Liver (tissue), 3 donors: ENCODE measurements around the gene PARL.

Experiments used
- ATF3 ChIP-seq: IDR thresholded peaks from 2 replicates; pipeline ENCODE4 v1.6.1; 2016; ENCODE audit warnings: antibody characterized with exemption
- CTCF ChIP-seq: fragments of 150-350 bp; IDR thresholded peaks from 2 replicates; pipeline ENCODE4 v1.5.1; 2017; ENCODE audit warnings: improper control_type of control experiment, low read depth, low read length; ENCODE audit not compliant: missing input control
- FOXA1 ChIP-seq: IDR thresholded peaks from 2 replicates; pipeline ENCODE4 v1.6.1; 2016; ENCODE audit warnings: antibody characterized with exemption
- GABPA ChIP-seq, 2 donors: IDR thresholded peaks in 1 of 2; conservative IDR thresholded peaks in 1 of 2; 2 replicates each; pipeline ENCODE4 v1.6.1; 2016; ENCODE audit warnings: antibody characterized with exemption in 2 of 2, mild to moderate bottlenecking in 1 of 2, moderate library complexity in 1 of 2
- HNF4A ChIP-seq, 2 donors: conservative IDR thresholded peaks; 2 replicates each; pipeline ENCODE4 v1.6.1; 2016; ENCODE audit warnings: antibody characterized with exemption in 2 of 2, mild to moderate bottlenecking in 2 of 2
- JUND ChIP-seq, 2 donors: IDR thresholded peaks; 2 replicates each; pipeline ENCODE4 v1.6.1; 2016; ENCODE audit warnings: antibody characterized with exemption in 2 of 2
- MAX ChIP-seq: IDR thresholded peaks from 2 replicates; pipeline ENCODE4 v1.6.1; 2016; ENCODE audit warnings: antibody characterized with exemption
- SP1 ChIP-seq: IDR thresholded peaks from 2 replicates; pipeline ENCODE4 v1.6.1; 2018; ENCODE audit warnings: antibody characterized with exemption, mild to moderate bottlenecking
- TAF1 ChIP-seq: conservative IDR thresholded peaks from 2 replicates; pipeline ENCODE4 v1.6.1; 2016; ENCODE audit warnings: antibody characterized with exemption, mild to moderate bottlenecking
- YY1 ChIP-seq: IDR thresholded peaks from 2 replicates; pipeline ENCODE4 v1.6.1; 2016; ENCODE audit warnings: antibody characterized with exemption, mild to moderate bottlenecking
- TF ChIP-seq, protein P1 (sequence below): IDR thresholded peaks from 2 replicates; pipeline ENCODE4 v1.6.1; 2016; ENCODE audit warnings: antibody characterized with exemption, mild to moderate bottlenecking
- donor health status: healthy.
- donor health status: healthy.

DNA sequence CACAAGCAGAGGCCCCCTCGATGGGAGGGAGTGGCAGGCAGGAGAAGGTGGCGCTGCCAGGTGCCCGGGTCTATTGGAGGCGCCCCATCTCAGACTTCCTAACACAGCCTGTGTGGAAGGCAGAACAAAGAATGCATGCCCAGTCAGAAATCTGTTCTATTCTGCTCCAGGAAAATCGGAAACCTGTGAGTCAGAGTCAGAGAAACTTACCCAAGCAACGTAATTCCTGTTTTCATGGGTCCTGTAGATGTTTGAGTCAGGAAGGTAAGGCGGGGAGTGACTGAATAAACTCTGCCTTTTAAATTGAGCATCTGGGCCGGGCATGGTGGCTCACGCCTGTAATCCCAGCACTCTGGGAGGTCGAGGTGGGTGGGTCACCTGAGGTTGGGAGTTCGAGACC is 73.0 kb downstream of the PARL start:
- TF ChIP-seq CTCF (no peak), ATF3 (no peak), GABPA (IDR thresholded peaks at IDR 0.05 in 1 of 2, conservative IDR thresholded peaks at IDR 0.05 in 1 of 2) (no peak), SP1 (no peak), YY1 (no peak), FOXA1 (no peak), TAF1 (no peak), JUND (IDR thresholded peaks at IDR 0.05) (no peak), MAX (no peak), HNF4A (conservative IDR thresholded peaks at IDR 0.05) (no peak)
- TF ChIP-seq, protein P1, sequence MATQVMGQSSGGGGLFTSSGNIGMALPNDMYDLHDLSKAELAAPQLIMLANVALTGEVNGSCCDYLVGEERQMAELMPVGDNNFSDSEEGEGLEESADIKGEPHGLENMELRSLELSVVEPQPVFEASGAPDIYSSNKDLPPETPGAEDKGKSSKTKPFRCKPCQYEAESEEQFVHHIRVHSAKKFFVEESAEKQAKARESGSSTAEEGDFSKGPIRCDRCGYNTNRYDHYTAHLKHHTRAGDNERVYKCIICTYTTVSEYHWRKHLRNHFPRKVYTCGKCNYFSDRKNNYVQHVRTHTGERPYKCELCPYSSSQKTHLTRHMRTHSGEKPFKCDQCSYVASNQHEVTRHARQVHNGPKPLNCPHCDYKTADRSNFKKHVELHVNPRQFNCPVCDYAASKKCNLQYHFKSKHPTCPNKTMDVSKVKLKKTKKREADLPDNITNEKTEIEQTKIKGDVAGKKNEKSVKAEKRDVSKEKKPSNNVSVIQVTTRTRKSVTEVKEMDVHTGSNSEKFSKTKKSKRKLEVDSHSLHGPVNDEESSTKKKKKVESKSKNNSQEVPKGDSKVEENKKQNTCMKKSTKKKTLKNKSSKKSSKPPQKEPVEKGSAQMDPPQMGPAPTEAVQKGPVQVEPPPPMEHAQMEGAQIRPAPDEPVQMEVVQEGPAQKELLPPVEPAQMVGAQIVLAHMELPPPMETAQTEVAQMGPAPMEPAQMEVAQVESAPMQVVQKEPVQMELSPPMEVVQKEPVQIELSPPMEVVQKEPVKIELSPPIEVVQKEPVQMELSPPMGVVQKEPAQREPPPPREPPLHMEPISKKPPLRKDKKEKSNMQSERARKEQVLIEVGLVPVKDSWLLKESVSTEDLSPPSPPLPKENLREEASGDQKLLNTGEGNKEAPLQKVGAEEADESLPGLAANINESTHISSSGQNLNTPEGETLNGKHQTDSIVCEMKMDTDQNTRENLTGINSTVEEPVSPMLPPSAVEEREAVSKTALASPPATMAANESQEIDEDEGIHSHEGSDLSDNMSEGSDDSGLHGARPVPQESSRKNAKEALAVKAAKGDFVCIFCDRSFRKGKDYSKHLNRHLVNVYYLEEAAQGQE: no peak
